Activated CD4-positive, alpha-beta T cell treated with anti-CD3 and anti-CD28 coated beads, Interleukin-2, amount 10 ng/mL, durations not matched to agents 24 days and 14 days (primary cell): ENCODE data around the gene KLRC1. TPM values are rescaled to one million over a fixed set of nuclear protein-coding genes. Genes with fewer than 3 reads are reported as not detected.
"Not testable (repeated sequence)": the region's sequence is repeated elsewhere in the genome, so short reads cannot be mapped to it uniquely, and the experiment has no call there.

ENCODE experiments used
- DNase-seq: peaks from one replicate; pipeline ENCODE4 v3.0.0; 2022
- H3K27ac Mint-ChIP-seq: one replicate; pipeline ENCODE4 v1.8.0; 2022; ENCODE audit warnings: mild to moderate bottlenecking, mixed read lengths
- H3K27me3 Mint-ChIP-seq: one replicate; pipeline ENCODE4 v1.8.0; 2022; ENCODE audit warnings: mixed read lengths
- H3K36me3 Mint-ChIP-seq: one replicate; pipeline ENCODE4 v1.8.0; 2022; ENCODE audit warnings: low read depth, mild to moderate bottlenecking, mixed read lengths
- H3K4me1 Mint-ChIP-seq: one replicate; pipeline ENCODE4 v1.8.0; 2021; ENCODE audit warnings: mixed read lengths
- H3K4me3 Mint-ChIP-seq: one replicate; pipeline ENCODE4 v1.8.0; 2022; ENCODE audit warnings: mild to moderate bottlenecking, moderate library complexity, mixed read lengths
- H3K9me3 Mint-ChIP-seq: one replicate; pipeline ENCODE4 v1.8.0; 2021; ENCODE audit warnings: mixed read lengths
- intact Hi-C: fragments of 100-400 bp; cut with micrococcal nuclease; formaldehyde crosslinking; loops from one replicate; pipeline ENCODE4 v1.15.1; 2023
- total RNA-seq: library from RNA; stranded (reverse); gene quantifications from 2 replicates; pipeline ENCODE4 v1.2.3, GENCODE V29; 2022

Gene KLRC1
- total RNA-seq, 1 donor from 2014 or later: not detected

GRCh38 chr12:10446052-10446451 is 7.1 kb downstream of the KLRC1 start:
- H3K27me3 Mint-ChIP-seq, H3K27ac Mint-ChIP-seq, intact Hi-C loops, DNase-seq, H3K36me3 Mint-ChIP-seq, H3K4me3 Mint-ChIP-seq, H3K4me1 Mint-ChIP-seq, H3K9me3 Mint-ChIP-seq: not testable (repeated sequence)

- H3K4me3 Mint-ChIP-seq, intact Hi-C loops, H3K36me3 Mint-ChIP-seq, H3K27me3 Mint-ChIP-seq, DNase-seq, H3K27ac Mint-ChIP-seq, H3K4me1 Mint-ChIP-seq, H3K9me3 Mint-ChIP-seq: not testable (repeated sequence)
Measured at GRCh38 chr12:10441144-10441543, 12.0 kb downstream of the KLRC1 start.

- H3K4me1 Mint-ChIP-seq, H3K27ac Mint-ChIP-seq, intact Hi-C loops, H3K9me3 Mint-ChIP-seq, H3K36me3 Mint-ChIP-seq, H3K27me3 Mint-ChIP-seq, H3K4me3 Mint-ChIP-seq, DNase-seq: not testable (repeated sequence)
Measured at GRCh38 chr12:10439608-10440274, 13.4 kb downstream of the KLRC1 start.

- H3K4me3 Mint-ChIP-seq, DNase-seq, H3K27ac Mint-ChIP-seq, H3K36me3 Mint-ChIP-seq, H3K4me1 Mint-ChIP-seq, H3K27me3 Mint-ChIP-seq, intact Hi-C loops, H3K9me3 Mint-ChIP-seq: not testable (repeated sequence)
Measured at GRCh38 chr12:10437601-10438000, 15.6 kb downstream of the KLRC1 start.

- H3K9me3 Mint-ChIP-seq, DNase-seq, H3K27me3 Mint-ChIP-seq, H3K36me3 Mint-ChIP-seq, H3K27ac Mint-ChIP-seq, H3K4me3 Mint-ChIP-seq, intact Hi-C loops, H3K4me1 Mint-ChIP-seq: not testable (repeated sequence)
Measured at GRCh38 chr12:10435816-10436215, 17.4 kb downstream of the KLRC1 start, which contains the start of gene KLRC2. KLRC2 (minus strand) TSS chr12:10436010; CDS start chr12:10435986, 24 bp downstream.

- H3K27me3 Mint-ChIP-seq, H3K36me3 Mint-ChIP-seq, H3K9me3 Mint-ChIP-seq, intact Hi-C loops, DNase-seq, H3K4me3 Mint-ChIP-seq, H3K4me1 Mint-ChIP-seq, H3K27ac Mint-ChIP-seq: not testable (repeated sequence)
Measured at GRCh38 chr12:10430623-10431022, 22.6 kb downstream of the KLRC1 start.

GRCh38 chr12:10425938-10426337 is 27.2 kb downstream of the KLRC1 start:
- DNase-seq, H3K4me1 Mint-ChIP-seq, intact Hi-C loops: not testable (repeated sequence)

GRCh38 chr12:10424260-10424899 is 28.8 kb downstream of the KLRC1 start:
- intact Hi-C loops, H3K4me1 Mint-ChIP-seq, H3K9me3 Mint-ChIP-seq, H3K4me3 Mint-ChIP-seq, H3K27me3 Mint-ChIP-seq, H3K36me3 Mint-ChIP-seq, DNase-seq, H3K27ac Mint-ChIP-seq: not testable (repeated sequence)

More at GRCh38 chr12:10425938-10426337, 27.2 kb downstream of the KLRC1 start:
- H3K9me3 Mint-ChIP-seq, H3K27ac Mint-ChIP-seq, H3K27me3 Mint-ChIP-seq, H3K36me3 Mint-ChIP-seq, H3K4me3 Mint-ChIP-seq: not testable (repeated sequence)

- H3K9me3 Mint-ChIP-seq, H3K27ac Mint-ChIP-seq, intact Hi-C loops: not testable (repeated sequence)
Measured at GRCh38 chr12:10422159-10422558, 31.0 kb downstream of the KLRC1 start.

GRCh38 chr12:10420334-10420733 is 32.8 kb downstream of the KLRC1 start, which contains the start of gene KLRC3:
KLRC3 (minus strand) TSS chr12:10420595; CDS start chr12:10420550, 45 bp downstream.
- H3K27ac Mint-ChIP-seq, H3K27me3 Mint-ChIP-seq, H3K4me3 Mint-ChIP-seq, H3K4me1 Mint-ChIP-seq, H3K36me3 Mint-ChIP-seq, intact Hi-C loops, H3K9me3 Mint-ChIP-seq, DNase-seq: not testable (repeated sequence)

More at GRCh38 chr12:10422159-10422558, 31.0 kb downstream of the KLRC1 start:
- H3K4me3 Mint-ChIP-seq, H3K4me1 Mint-ChIP-seq, H3K36me3 Mint-ChIP-seq, DNase-seq, H3K27me3 Mint-ChIP-seq: not testable (repeated sequence)

GRCh38 chr12:10409392-10409791 is 43.8 kb downstream of the KLRC1 start, which contains the start of gene KLRC4:
KLRC4 (minus strand) TSS chr12:10409757; CDS start chr12:10409575, 182 bp downstream.
- intact Hi-C loops: no loop called here
- no peak within 1 kb of the TSS for H3K4me3 Mint-ChIP-seq
- no peaks in the 10 kb centered on the region for H3K36me3 Mint-ChIP-seq
- H3K27me3 Mint-ChIP-seq: peaks cover 21% of the 10 kb centered on the region
- H3K9me3 Mint-ChIP-seq: no peaks in the 10 kb centered on the region
- DNase-seq: no peak
- H3K27ac Mint-ChIP-seq: no peak within 1 kb of the TSS
- no peaks in the 10 kb centered on the region for H3K4me1 Mint-ChIP-seq

- Mint-ChIP-seq H3K4me3 (no peak overlapping the region), H3K4me1 (no peaks in the 10 kb centered on the region), H3K9me3 (no peaks in the 10 kb centered on the region), H3K27ac (no peak overlapping the region), H3K36me3 (no peaks in the 10 kb centered on the region), H3K27me3 (peaks cover 21% of the 10 kb centered on the region)
- intact Hi-C loops: no loop called here
- no peak for DNase-seq
Measured at GRCh38 chr12:10408842-10409241, 44.3 kb downstream of the KLRC1 start.

GRCh38 chr12:10406725-10407124 is 46.5 kb downstream of the KLRC1 start:
- Mint-ChIP-seq H3K36me3 (no peaks in the 10 kb centered on the region), H3K27me3 (peaks cover 19% of the 10 kb centered on the region), H3K9me3 (no peaks in the 10 kb centered on the region), H3K27ac (no peak overlapping the region), H3K4me1 (no peaks in the 10 kb centered on the region), H3K4me3 (no peak overlapping the region)
- no peak for DNase-seq
- intact Hi-C loops: no loop called here

- no peak overlapping the region for H3K27ac Mint-ChIP-seq
- no peaks in the 10 kb centered on the region for H3K9me3 Mint-ChIP-seq
- peaks cover 2% of the 10 kb centered on the region for H3K4me1 Mint-ChIP-seq
- intact Hi-C loops: no loop called here
- H3K4me3 Mint-ChIP-seq: no peak overlapping the region
- DNase-seq: no peak
- no peaks in the 10 kb centered on the region for H3K36me3 Mint-ChIP-seq
- H3K27me3 Mint-ChIP-seq: peaks cover 23% of the 10 kb centered on the region
Measured at GRCh38 chr12:10405294-10405693, 47.9 kb downstream of the KLRC1 start.
